HCT116 (cell line): ENCODE data around the gene C7orf33. TPM values are rescaled to one million over a fixed set of nuclear protein-coding genes. Genes with fewer than 3 reads are reported as not detected.
A peak's percentile ranks its signal among the peaks of the same experiment; 100 is the strongest.

ENCODE experiments used
- ATAC-seq: fragments of 200-7000 bp; cut with Tn5 transposase; 2 replicates; pipeline ENCODE4 v1.9.1; 2020; ENCODE audit warnings: mild to moderate bottlenecking, moderate library complexity
- BruUV-seq: library from RNA; stranded (reverse); fragments of 400-500 nt; replicated peaks from 2 replicates; lab custom pipeline; 2021; lab: Mats Ljungman, UMichigan
- CTCF ChIA-PET: fragments of 300-600 bp; sonication (Branson Sonifier 250); formaldehyde crosslinking; loops from one replicate; lab custom pipeline; 2021; ENCODE audit warnings: antibody characterized with exemption; lab: Charles Lee
- POLR2A ChIA-PET: fragments of 300-600, 350-600 bp; sonication (Branson Sonifier 250); formaldehyde crosslinking; loops from one replicate; lab custom pipeline; 2021; ENCODE audit warnings: antibody characterized with exemption; lab: Charles Lee
- RAD21 ChIA-PET, 2 experiments: fragments of 300-600 bp; sonication (Branson Sonifier 250); formaldehyde crosslinking; loops; one replicate each; lab custom pipeline; 2023; ENCODE audit warnings: low total read pairs in 2 of 2; ENCODE audit not compliant: uncharacterized antibody in 2 of 2, unreplicated experiment in 2 of 2, low non-redundant PET in 1 of 2; lab: Charles Lee
- DNase-seq: peaks from one replicate; pipeline ENCODE4 v3.0.0-alpha.2; 2010; ENCODE audit warnings: low read depth, low spot score
- H2AFZ ChIP-seq: fragments of 200-600 bp; shearing (Covaris generic), sonication (generic); 2 replicates; pipeline ENCODE4 v1.6.1; 2017; ENCODE audit warnings: low read depth, mixed run types, mixed read lengths, antibody characterized with exemption, low read length; ENCODE audit not compliant: poor library complexity, severe bottlenecking
- H3K27ac ChIP-seq: 2 replicates; pipeline ENCODE4 v1.5.1; 2012; ENCODE audit warnings: low read depth, low read length
- H3K27me3 ChIP-seq: fragments of 200-600 bp; sonication (generic); 2 replicates; pipeline ENCODE4 v1.6.1; 2016; ENCODE audit warnings: mixed run types, low read length, mixed read lengths; ENCODE audit not compliant: insufficient read depth
- H3K36me3 ChIP-seq, 2 experiments: fragments of 200-500 bp in 1 of 2; fragments of 200-600 bp in 1 of 2; sonication (Bioruptor generic) in 1 of 2; sonication (generic) in 1 of 2; 2 replicates each; pipeline versions ENCODE4 v1.5.1 to v1.6.1; 2014 to 2016; ENCODE audit warnings: low read length in 2 of 2, inconsistent platforms in 1 of 2, mixed read lengths in 1 of 2, mixed run types in 1 of 2; ENCODE audit not compliant: insufficient read depth in 2 of 2, control insufficient read depth in 1 of 2
- H3K4me1 ChIP-seq, 2 experiments: fragments of 200-600 bp in 1 of 2; sonication (generic) in 1 of 2; 2 replicates each; pipeline versions ENCODE4 v1.5.1 to v1.6.1; 2012 to 2017; ENCODE audit warnings: low read length in 2 of 2, inconsistent platforms in 1 of 2, mild to moderate bottlenecking in 1 of 2, mixed read lengths in 1 of 2, mixed run types in 1 of 2, moderate library complexity in 1 of 2; ENCODE audit not compliant: insufficient read depth in 2 of 2, control insufficient read depth in 1 of 2
- H3K4me2 ChIP-seq: fragments of 200-600 bp; sonication (generic); 2 replicates; pipeline ENCODE4 v1.6.1; 2017; ENCODE audit warnings: mixed run types, low read length, mixed read lengths
- H3K4me3 ChIP-seq, 2 experiments: fragments of 200-600 bp in 1 of 2; sonication (generic) in 1 of 2; replicated peaks in 1 of 2; 2 replicates each; pipeline ENCODE4 v1.5.1; 2011 to 2016; ENCODE audit warnings: low read length in 2 of 2, control low read depth in 1 of 2, low read depth in 1 of 2, mild to moderate bottlenecking in 1 of 2, mixed read lengths in 1 of 2, mixed run types in 1 of 2
- H3K79me2 ChIP-seq: fragments of 200-600 bp; sonication (generic); 2 replicates; pipeline ENCODE4 v1.6.1; 2017; ENCODE audit warnings: mild to moderate bottlenecking, mixed run types, low read length, moderate library complexity, mixed read lengths; ENCODE audit not compliant: insufficient read depth
- H3K9ac ChIP-seq: fragments of 200-600 bp; sonication (generic); 2 replicates; pipeline ENCODE4 v1.6.1; 2016; ENCODE audit warnings: low read length, mixed read lengths
- H3K9me2 ChIP-seq: fragments of 200-600 bp; sonication (generic), shearing (Covaris generic); 2 replicates; pipeline ENCODE4 v1.6.1; 2017; ENCODE audit warnings: mixed run types, mild to moderate bottlenecking, moderate library complexity; ENCODE audit not compliant: insufficient read depth
- H3K9me3 ChIP-seq, 2 experiments: fragments of 200-500 bp in 1 of 2; fragments of 200-600 bp in 1 of 2; sonication (Bioruptor generic) in 1 of 2; sonication (generic) in 1 of 2; 2 replicates each; pipeline ENCODE4 v1.6.1; 2014 to 2017; ENCODE audit warnings: low read length in 2 of 2, mixed read lengths in 2 of 2, inconsistent platforms in 1 of 2, low read depth in 1 of 2, mild to moderate bottlenecking in 1 of 2, mixed run types in 1 of 2, moderate library complexity in 1 of 2; ENCODE audit not compliant: control insufficient read depth in 1 of 2, insufficient read depth in 1 of 2
- H4K20me1 ChIP-seq: fragments of 200-600 bp; sonication (generic), shearing (Covaris generic); 2 replicates; pipeline ENCODE4 v1.6.1; 2017; ENCODE audit warnings: mixed run types, mild to moderate bottlenecking, moderate library complexity; ENCODE audit not compliant: insufficient read depth
- CBX3 ChIP-seq: IDR thresholded peaks from 2 replicates; pipeline ENCODE4 v1.6.1; 2012; ENCODE audit warnings: low read depth
- EGR1 ChIP-seq: IDR thresholded peaks from 2 replicates; pipeline ENCODE4 v1.6.1; 2012; ENCODE audit warnings: low read depth
- EZH2 ChIP-seq: fragments of 200-600 bp; sonication (generic); IDR thresholded peaks from 2 replicates; pipeline ENCODE4 v1.6.1; 2017; ENCODE audit warnings: antibody characterized with exemption, mixed run types
- EZH2phosphoT487 ChIP-seq: fragments of 200-600 bp; IDR thresholded peaks from 2 replicates; pipeline ENCODE4 v1.6.1; 2018; ENCODE audit warnings: antibody characterized with exemption, borderline replicate concordance
- FOSL1 ChIP-seq: IDR thresholded peaks from 2 replicates; pipeline ENCODE4 v1.6.1; 2012; ENCODE audit warnings: low read depth
- POLR2A ChIP-seq: IDR thresholded peaks from 2 replicates; pipeline ENCODE4 v1.7.0; 2011; ENCODE audit warnings: borderline replicate concordance; ENCODE audit not compliant: insufficient read depth, insufficient read length; ENCODE audit errors: extremely low read depth
- POLR2AphosphoS5 ChIP-seq: IDR thresholded peaks from 2 replicates; pipeline ENCODE4 v1.6.1; 2011; ENCODE audit warnings: mild to moderate bottlenecking, low read depth, low read length, moderate library complexity
- RAD21 ChIP-seq: IDR thresholded peaks from 2 replicates; pipeline ENCODE4 v1.6.1; 2012; ENCODE audit warnings: low read depth, mild to moderate bottlenecking
- SIN3A ChIP-seq: IDR thresholded peaks from 2 replicates; pipeline ENCODE4 v1.6.1; 2012; ENCODE audit warnings: low read depth
- SP1 ChIP-seq: IDR thresholded peaks from 2 replicates; pipeline ENCODE4 v1.6.1; 2012; ENCODE audit warnings: low read depth
- SRF ChIP-seq: IDR thresholded peaks from 2 replicates; pipeline ENCODE4 v1.6.1; 2012; ENCODE audit warnings: low read depth
- YY1 ChIP-seq: IDR thresholded peaks from 2 replicates; pipeline ENCODE4 v1.6.1; 2011; ENCODE audit warnings: low read length, low read depth, moderate library complexity, mild to moderate bottlenecking; ENCODE audit not compliant: insufficient replicate concordance; ENCODE audit errors: extremely low read depth
- ZFX ChIP-seq: fragments of 450-650 bp; IDR thresholded peaks from 2 replicates; pipeline ENCODE4 v1.6.1; 2017
- ZNF274 ChIP-seq: fragments of 200-500 bp; sonication (Bioruptor generic); IDR thresholded peaks from 2 replicates; pipeline ENCODE4 v1.6.1; 2014; ENCODE audit warnings: mild to moderate bottlenecking, low read depth, low read length, inconsistent platforms
- intact Hi-C: fragments of 100-400 bp; cut with micrococcal nuclease; formaldehyde crosslinking; loops from 2 replicates; pipeline ENCODE4 v1.10.0; 2022
- total RNA-seq: library from RNA; stranded (reverse); gene quantifications from one replicate; pipeline ENCODE4 v1.2.1, GENCODE V29; 2021; ENCODE audit not compliant: unreplicated experiment
- TF ChIP-seq, protein P1 (sequence below): IDR thresholded peaks from 2 replicates; pipeline ENCODE4 v1.6.1; 2011; ENCODE audit warnings: mild to moderate bottlenecking, low read length, moderate library complexity; ENCODE audit not compliant: insufficient replicate concordance; ENCODE audit errors: extremely low read depth
- TF ChIP-seq, protein P2 (sequence below), 3 experiments: fragments of 200-600 bp in 1 of 3; sonication (generic) in 1 of 3; IDR thresholded peaks in 2 of 3; conservative IDR thresholded peaks in 1 of 3; 2 replicates each; pipeline ENCODE4 v1.5.1; 2012 to 2017; ENCODE audit warnings: low read depth in 2 of 3, low read length in 2 of 3, antibody characterized with exemption in 1 of 3, borderline replicate concordance in 1 of 3, control low read depth in 1 of 3, mild to moderate bottlenecking in 1 of 3, mixed read lengths in 1 of 3, mixed run types in 1 of 3, moderate library complexity in 1 of 3; ENCODE audit not compliant: insufficient read depth in 1 of 3
- TF ChIP-seq, protein P3 (sequence below): IDR thresholded peaks from 2 replicates; pipeline ENCODE4 v1.6.1; 2012
- TF ChIP-seq, protein P4 (sequence below): IDR thresholded peaks from 2 replicates; pipeline ENCODE4 v1.6.1; 2012; ENCODE audit warnings: low read depth
- TF ChIP-seq, protein P5 (sequence below): IDR thresholded peaks from 2 replicates; pipeline ENCODE4 v1.6.1; 2012

The C7orf33 gene
- total RNA-seq, 1 experiment from 2014 or later: not detected

DNA sequence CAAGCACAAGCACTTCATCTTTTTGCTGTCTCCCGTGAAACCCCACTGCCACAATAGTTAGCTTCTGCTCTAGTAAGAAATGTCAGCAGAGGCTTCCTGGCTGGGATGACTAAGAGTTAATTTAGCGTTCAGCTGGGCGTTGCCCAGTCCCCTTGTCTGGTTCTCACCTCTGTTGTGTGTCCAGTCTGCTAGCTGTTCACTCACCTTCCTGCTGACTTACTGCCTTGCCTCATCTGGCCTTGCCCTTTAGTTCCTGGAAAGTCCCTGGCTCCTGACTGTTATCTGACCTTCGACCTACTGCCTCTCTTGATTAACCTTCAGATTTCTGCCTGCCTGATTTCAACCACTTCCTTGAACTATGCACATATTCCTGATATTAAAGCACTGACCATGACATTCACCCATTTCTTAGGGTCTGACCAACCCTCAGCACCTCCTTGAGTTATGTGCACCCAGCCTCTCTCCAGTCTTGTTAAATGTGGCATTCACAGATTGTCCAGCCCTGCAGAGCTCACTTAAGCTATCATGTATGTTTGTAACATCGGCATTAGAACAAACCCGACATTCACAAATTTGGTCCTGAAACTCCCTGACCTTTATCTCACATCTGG, 30.3 kb downstream of the C7orf33 start:
- POLR2A ChIA-PET: no interaction called here

More for the DNA sequence above, 30.3 kb downstream of the C7orf33 start:
- ChIA-PET RAD21 (no interaction called here), CTCF (no interaction called here)
- intact Hi-C loops: no loop called here
- peak overlapping the region; percentile 39 for H3K4me2 ChIP-seq
- no peaks in the 10 kb centered on the region for H3K36me3 ChIP-seq
- no peaks in the 10 kb centered on the region for H3K79me2 ChIP-seq
- no peak overlapping the region for H2AFZ ChIP-seq
- H4K20me1 ChIP-seq: no peaks in the 10 kb centered on the region
- no peak for TF ChIP-seq EGR1
- TF ChIP-seq ZNF274: no peak
- TF ChIP-seq, protein P1, sequence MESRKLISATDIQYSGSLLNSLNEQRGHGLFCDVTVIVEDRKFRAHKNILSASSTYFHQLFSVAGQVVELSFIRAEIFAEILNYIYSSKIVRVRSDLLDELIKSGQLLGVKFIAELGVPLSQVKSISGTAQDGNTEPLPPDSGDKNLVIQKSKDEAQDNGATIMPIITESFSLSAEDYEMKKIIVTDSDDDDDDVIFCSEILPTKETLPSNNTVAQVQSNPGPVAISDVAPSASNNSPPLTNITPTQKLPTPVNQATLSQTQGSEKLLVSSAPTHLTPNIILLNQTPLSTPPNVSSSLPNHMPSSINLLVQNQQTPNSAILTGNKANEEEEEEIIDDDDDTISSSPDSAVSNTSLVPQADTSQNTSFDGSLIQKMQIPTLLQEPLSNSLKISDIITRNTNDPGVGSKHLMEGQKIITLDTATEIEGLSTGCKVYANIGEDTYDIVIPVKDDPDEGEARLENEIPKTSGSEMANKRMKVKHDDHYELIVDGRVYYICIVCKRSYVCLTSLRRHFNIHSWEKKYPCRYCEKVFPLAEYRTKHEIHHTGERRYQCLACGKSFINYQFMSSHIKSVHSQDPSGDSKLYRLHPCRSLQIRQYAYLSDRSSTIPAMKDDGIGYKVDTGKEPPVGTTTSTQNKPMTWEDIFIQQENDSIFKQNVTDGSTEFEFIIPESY: no peak
- no peak for TF ChIP-seq SP1
- TF ChIP-seq ZFX: no peak
- TF ChIP-seq, protein P2, sequence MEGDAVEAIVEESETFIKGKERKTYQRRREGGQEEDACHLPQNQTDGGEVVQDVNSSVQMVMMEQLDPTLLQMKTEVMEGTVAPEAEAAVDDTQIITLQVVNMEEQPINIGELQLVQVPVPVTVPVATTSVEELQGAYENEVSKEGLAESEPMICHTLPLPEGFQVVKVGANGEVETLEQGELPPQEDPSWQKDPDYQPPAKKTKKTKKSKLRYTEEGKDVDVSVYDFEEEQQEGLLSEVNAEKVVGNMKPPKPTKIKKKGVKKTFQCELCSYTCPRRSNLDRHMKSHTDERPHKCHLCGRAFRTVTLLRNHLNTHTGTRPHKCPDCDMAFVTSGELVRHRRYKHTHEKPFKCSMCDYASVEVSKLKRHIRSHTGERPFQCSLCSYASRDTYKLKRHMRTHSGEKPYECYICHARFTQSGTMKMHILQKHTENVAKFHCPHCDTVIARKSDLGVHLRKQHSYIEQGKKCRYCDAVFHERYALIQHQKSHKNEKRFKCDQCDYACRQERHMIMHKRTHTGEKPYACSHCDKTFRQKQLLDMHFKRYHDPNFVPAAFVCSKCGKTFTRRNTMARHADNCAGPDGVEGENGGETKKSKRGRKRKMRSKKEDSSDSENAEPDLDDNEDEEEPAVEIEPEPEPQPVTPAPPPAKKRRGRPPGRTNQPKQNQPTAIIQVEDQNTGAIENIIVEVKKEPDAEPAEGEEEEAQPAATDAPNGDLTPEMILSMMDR (IDR thresholded peaks at IDR 0.05 in 2 of 3, conservative IDR thresholded peaks at IDR 0.05 in 1 of 3; ENCODE audit: borderline replicate concordance in 1 of 3, insufficient read depth in 1 of 3, low read depth in 2 of 3, low read length in 2 of 3): no peak
- TF ChIP-seq SIN3A: no peak
- TF ChIP-seq RAD21: no peak
- TF ChIP-seq EZH2: no peak
- TF ChIP-seq SRF: no peak
- TF ChIP-seq CBX3: no peak; the same call in 1 of the 2 replicates
- TF ChIP-seq, protein P3, sequence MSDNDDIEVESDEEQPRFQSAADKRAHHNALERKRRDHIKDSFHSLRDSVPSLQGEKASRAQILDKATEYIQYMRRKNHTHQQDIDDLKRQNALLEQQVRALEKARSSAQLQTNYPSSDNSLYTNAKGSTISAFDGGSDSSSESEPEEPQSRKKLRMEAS: no peak
- TF ChIP-seq, protein P4, sequence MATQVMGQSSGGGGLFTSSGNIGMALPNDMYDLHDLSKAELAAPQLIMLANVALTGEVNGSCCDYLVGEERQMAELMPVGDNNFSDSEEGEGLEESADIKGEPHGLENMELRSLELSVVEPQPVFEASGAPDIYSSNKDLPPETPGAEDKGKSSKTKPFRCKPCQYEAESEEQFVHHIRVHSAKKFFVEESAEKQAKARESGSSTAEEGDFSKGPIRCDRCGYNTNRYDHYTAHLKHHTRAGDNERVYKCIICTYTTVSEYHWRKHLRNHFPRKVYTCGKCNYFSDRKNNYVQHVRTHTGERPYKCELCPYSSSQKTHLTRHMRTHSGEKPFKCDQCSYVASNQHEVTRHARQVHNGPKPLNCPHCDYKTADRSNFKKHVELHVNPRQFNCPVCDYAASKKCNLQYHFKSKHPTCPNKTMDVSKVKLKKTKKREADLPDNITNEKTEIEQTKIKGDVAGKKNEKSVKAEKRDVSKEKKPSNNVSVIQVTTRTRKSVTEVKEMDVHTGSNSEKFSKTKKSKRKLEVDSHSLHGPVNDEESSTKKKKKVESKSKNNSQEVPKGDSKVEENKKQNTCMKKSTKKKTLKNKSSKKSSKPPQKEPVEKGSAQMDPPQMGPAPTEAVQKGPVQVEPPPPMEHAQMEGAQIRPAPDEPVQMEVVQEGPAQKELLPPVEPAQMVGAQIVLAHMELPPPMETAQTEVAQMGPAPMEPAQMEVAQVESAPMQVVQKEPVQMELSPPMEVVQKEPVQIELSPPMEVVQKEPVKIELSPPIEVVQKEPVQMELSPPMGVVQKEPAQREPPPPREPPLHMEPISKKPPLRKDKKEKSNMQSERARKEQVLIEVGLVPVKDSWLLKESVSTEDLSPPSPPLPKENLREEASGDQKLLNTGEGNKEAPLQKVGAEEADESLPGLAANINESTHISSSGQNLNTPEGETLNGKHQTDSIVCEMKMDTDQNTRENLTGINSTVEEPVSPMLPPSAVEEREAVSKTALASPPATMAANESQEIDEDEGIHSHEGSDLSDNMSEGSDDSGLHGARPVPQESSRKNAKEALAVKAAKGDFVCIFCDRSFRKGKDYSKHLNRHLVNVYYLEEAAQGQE: no peak
- TF ChIP-seq FOSL1: no peak
- no peak for TF ChIP-seq YY1
- TF ChIP-seq, protein P5, sequence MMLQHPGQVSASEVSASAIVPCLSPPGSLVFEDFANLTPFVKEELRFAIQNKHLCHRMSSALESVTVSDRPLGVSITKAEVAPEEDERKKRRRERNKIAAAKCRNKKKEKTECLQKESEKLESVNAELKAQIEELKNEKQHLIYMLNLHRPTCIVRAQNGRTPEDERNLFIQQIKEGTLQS: no peak
- TF ChIP-seq EZH2phosphoT487: no peak
- no peak for TF ChIP-seq POLR2A
- TF ChIP-seq POLR2AphosphoS5: no peak
- DNase-seq: peak; percentile 3
- H3K4me1 ChIP-seq: peaks cover 0 to 10% of the 10 kb centered on the region in 2 experiments; a peak in 2 of 4 replicates
- no peaks in the 10 kb centered on the region for H3K27me3 ChIP-seq
- no peaks in the 10 kb centered on the region for H3K9me3 ChIP-seq
- ATAC-seq: peak; percentile 62
- no peak overlapping the region for H3K4me3 ChIP-seq
- H3K9ac ChIP-seq: no peak overlapping the region
- BruUV-seq: no TSS peak
- no peak overlapping the region for H3K27ac ChIP-seq
- H3K9me2 ChIP-seq: no peaks in the 10 kb centered on the region
